Prostate gland (tissue), 2 donors: ENCODE data around the gene SENP3. TPM values are rescaled to one million over a fixed set of nuclear protein-coding genes. Genes with fewer than 3 reads are reported as not detected.

Experiments used
- DNase-seq: peaks from one replicate; pipeline ENCODE4 v3.0.0-alpha.2; 2019; ENCODE audit warnings: low spot score
- H3K27ac ChIP-seq, 2 donors: fragments of 200-600 bp; sonication (generic); 2 replicates each; pipeline ENCODE4 v1.5.1; 2017 to 2019
- H3K27me3 ChIP-seq: fragments of 200-600 bp; sonication (generic); replicated peaks from 2 replicates; pipeline ENCODE4 v1.5.1; 2019; ENCODE audit not compliant: insufficient read depth
- H3K36me3 ChIP-seq, 2 donors: fragments of 200-600 bp; sonication (generic); 1 replicate in 1 of 2; 2 replicates in 1 of 2; pipeline versions ENCODE4 v1.5.1 to v1.8.1; 2017 to 2019
- H3K4me1 ChIP-seq: fragments of 200-600 bp; sonication (generic); replicated peaks from 2 replicates; pipeline ENCODE4 v1.5.1; 2019
- H3K4me3 ChIP-seq, 2 donors: fragments of 200-600 bp; sonication (generic); 2 replicates each; pipeline ENCODE4 v1.5.1; 2017 to 2019
- H3K9me3 ChIP-seq: fragments of 200-600 bp; sonication (generic); 2 replicates; pipeline ENCODE4 v1.5.1; 2017
- POLR2A ChIP-seq: fragments of 450-650 bp; IDR thresholded peaks from one replicate; pipeline ENCODE4 v1.6.1; 2016; ENCODE audit warnings: antibody characterized with exemption, mild to moderate bottlenecking
- POLR2AphosphoS5 ChIP-seq: sonication (generic); formaldehyde crosslinking; IDR thresholded peaks from one replicate; pipeline ENCODE4 v1.6.1; 2017; ENCODE audit warnings: antibody characterized with exemption
- WGBS: methylation state at CpG from one replicate; pipeline ENCODE4 v1.1.5; 2018; 5-methylcytosine and 5-hydroxymethylcytosine counted together
- intact Hi-C: fragments of 100-400 bp; cut with DNase I; formaldehyde crosslinking; loops from one replicate; pipeline ENCODE4 v1.14.2; 2022
- total RNA-seq, 2 donors: library from RNA; depleted of rRNA; stranded (reverse); fragments of >200 nt; gene quantifications; one replicate each; pipeline ENCODE4 v1.1.0, GENCODE V29; 2016
- TF ChIP-seq, protein P1 (sequence below), 4 experiments: fragments of 200-600 bp in 2 of 4; fragments of 450-650 bp in 2 of 4; sonication (generic) in 2 of 4; IDR thresholded peaks; 1 replicate in 3 of 4; 2 replicates in 1 of 4; pipeline ENCODE4 v1.5.1; 2016 to 2019; ENCODE audit warnings: antibody characterized with exemption in 4 of 4, mild to moderate bottlenecking in 2 of 4, moderate library complexity in 2 of 4

The SENP3 gene
- total RNA-seq, 2 donors from 2014 or later = 39.6 to 65.7 TPM

DNA sequence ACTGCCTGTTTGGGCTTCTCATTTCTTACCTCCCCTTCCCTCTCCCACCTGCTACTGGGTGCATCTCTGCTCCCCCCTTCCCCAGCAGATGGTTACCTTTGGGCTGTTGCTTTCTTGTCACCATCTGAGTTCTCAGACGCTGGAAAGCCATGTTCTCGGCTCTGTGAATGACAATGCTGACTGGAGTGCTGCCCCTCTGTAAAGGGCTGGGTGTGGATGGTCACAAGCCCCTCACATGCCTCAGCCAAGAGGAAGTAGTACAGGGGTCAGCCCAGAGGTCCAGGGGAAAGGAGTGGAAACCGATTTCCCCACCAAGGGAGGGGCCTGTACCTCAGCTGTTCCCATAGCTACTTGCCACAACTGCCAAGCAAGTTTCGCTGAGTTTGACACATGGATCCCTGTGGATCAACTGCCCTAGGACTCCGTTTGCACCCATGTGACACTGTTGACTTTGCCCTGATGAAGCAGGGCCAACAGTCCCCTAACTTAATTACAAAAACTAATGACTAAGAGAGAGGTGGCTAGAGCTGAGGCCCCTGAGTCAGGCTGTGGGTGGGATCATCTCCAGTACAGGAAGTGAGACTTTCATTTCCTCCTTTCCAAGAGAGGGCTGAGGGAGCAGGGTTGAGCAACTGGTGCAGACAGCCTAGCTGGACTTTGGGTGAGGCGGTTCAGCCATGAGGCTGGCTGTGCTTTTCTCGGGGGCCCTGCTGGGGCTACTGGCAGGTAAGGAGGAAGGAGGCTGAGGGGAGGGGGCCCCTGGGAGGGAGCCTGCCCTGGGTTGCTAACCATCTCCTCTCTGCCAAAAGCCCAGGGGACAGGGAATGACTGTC, 17.5 kb downstream of the SENP3 start, which contains the start of gene CD68:
Gene CD68 (plus strand): TSS at position 638 of the 833 bp plus-strand sequence. CDS start 40 bp downstream, at position 678.
- intact Hi-C loops = no loop called here
- no peak within 1 kb of the TSS for H3K4me3 ChIP-seq

DNA sequence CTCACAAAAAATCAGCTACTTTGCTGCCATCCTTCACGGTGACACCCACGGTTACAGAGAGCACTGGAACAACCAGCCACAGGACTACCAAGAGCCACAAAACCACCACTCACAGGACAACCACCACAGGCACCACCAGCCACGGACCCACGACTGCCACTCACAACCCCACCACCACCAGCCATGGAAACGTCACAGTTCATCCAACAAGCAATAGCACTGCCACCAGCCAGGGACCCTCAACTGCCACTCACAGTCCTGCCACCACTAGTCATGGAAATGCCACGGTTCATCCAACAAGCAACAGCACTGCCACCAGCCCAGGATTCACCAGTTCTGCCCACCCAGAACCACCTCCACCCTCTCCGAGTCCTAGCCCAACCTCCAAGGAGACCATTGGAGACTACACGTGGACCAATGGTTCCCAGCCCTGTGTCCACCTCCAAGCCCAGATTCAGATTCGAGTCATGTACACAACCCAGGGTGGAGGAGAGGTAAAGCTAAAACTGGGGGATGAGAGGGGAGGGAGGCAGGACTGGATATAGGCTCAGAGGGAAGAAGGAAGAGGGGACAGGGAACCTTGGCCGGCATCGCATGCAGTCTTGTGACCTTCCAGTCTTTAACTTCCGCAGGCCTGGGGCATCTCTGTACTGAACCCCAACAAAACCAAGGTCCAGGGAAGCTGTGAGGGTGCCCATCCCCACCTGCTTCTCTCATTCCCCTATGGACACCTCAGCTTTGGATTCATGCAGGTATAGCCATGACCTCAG, 18.3 kb downstream of the SENP3 start:
- no peak overlapping the region for H3K4me3 ChIP-seq
- no peaks in the 10 kb centered on the region for H3K9me3 ChIP-seq
- WGBS = 71% methylated on average over 12 of the region's 12 CpGs
- no peak for TF ChIP-seq POLR2A
- TF ChIP-seq POLR2AphosphoS5 = no peak
- TF ChIP-seq, protein P1, sequence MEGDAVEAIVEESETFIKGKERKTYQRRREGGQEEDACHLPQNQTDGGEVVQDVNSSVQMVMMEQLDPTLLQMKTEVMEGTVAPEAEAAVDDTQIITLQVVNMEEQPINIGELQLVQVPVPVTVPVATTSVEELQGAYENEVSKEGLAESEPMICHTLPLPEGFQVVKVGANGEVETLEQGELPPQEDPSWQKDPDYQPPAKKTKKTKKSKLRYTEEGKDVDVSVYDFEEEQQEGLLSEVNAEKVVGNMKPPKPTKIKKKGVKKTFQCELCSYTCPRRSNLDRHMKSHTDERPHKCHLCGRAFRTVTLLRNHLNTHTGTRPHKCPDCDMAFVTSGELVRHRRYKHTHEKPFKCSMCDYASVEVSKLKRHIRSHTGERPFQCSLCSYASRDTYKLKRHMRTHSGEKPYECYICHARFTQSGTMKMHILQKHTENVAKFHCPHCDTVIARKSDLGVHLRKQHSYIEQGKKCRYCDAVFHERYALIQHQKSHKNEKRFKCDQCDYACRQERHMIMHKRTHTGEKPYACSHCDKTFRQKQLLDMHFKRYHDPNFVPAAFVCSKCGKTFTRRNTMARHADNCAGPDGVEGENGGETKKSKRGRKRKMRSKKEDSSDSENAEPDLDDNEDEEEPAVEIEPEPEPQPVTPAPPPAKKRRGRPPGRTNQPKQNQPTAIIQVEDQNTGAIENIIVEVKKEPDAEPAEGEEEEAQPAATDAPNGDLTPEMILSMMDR (IDR thresholded peaks at IDR 0.05) = no peak
- H3K36me3 ChIP-seq = peaks cover 24 to 34% of the 10 kb centered on the region in 2 donors
- intact Hi-C loops = no loop called here
- H3K27me3 ChIP-seq = no peaks in the 10 kb centered on the region
- peaks cover 14% of the 10 kb centered on the region for H3K4me1 ChIP-seq
- no peak for DNase-seq
- H3K27ac ChIP-seq = peak overlapping the region; percentile 59 to 71

More for the DNA sequence above, 17.5 kb downstream of the SENP3 start, which contains the start of gene CD68:
- H3K36me3 ChIP-seq = peaks cover 26 to 42% of the 10 kb centered on the region in 2 donors
- peak; percentile 80 for TF ChIP-seq POLR2A
- TF ChIP-seq, protein P1 (IDR thresholded peaks at IDR 0.05) = no peak
- TF ChIP-seq POLR2AphosphoS5 = peak; percentile 49
- no peak for DNase-seq
- H3K27me3 ChIP-seq = no peaks in the 10 kb centered on the region
- 20% methylated on average over 7 of the region's 7 CpGs for WGBS
- peaks cover 14% of the 10 kb centered on the region for H3K4me1 ChIP-seq
- H3K27ac ChIP-seq = peak within 1 kb of the TSS; percentile 59 to 71
- H3K9me3 ChIP-seq = no peaks in the 10 kb centered on the region

DNA sequence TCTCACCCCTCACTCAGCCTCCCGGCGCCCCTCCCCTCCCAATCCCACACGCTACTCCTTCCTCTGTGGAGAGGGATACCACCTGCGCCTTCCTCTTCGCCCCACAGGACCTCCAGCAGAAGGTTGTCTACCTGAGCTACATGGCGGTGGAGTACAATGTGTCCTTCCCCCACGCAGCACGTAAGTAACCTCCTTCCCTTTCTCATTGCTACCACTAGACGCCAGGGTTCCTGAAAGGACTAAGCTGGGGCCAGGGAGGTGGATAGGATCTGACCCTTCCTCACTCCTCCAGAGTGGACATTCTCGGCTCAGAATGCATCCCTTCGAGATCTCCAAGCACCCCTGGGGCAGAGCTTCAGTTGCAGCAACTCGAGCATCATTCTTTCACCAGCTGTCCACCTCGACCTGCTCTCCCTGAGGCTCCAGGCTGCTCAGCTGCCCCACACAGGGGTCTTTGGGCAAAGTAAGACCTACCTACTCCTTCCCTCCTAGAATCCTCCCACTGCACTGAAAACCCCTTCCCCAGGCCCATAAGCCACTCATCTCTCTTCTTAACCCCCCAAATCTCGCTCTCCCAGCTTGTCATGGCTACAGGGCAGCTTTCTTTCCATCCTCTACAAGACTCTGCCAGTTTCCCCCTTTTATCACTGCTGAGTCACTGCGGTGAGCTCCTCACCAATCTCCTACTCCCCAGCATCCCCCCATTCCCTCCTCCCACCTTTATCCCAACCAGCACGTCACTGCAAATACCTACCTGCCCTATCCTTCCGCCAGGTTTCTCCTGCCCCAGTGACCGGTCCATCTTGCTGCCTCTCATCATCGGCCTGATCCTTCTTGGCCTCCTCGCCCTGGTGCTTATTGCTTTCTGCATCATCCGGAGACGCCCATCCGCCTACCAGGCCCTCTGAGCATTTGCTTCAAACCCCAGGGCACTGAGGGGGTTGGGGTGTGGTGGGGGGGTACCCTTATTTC, 19.2 kb downstream of the SENP3 start:
- Histone ChIP-seq H3K36me3 (peaks cover 18 to 26% of the 10 kb centered on the region in 2 donors), H3K4me1 (peaks cover 14% of the 10 kb centered on the region), H3K27ac (peak overlapping the region; percentile 94 to 96), H3K27me3 (no peaks in the 10 kb centered on the region), H3K4me3 (no peak overlapping the region), H3K9me3 (no peaks in the 10 kb centered on the region)
- TF ChIP-seq POLR2AphosphoS5 (no peak), POLR2A (no peak)
- TF ChIP-seq, protein P1 (IDR thresholded peaks at IDR 0.05) = no peak
- 78% methylated on average over 23 of the region's 23 CpGs for WGBS
- intact Hi-C loops = no loop called here
- DNase-seq = no peak

DNA sequence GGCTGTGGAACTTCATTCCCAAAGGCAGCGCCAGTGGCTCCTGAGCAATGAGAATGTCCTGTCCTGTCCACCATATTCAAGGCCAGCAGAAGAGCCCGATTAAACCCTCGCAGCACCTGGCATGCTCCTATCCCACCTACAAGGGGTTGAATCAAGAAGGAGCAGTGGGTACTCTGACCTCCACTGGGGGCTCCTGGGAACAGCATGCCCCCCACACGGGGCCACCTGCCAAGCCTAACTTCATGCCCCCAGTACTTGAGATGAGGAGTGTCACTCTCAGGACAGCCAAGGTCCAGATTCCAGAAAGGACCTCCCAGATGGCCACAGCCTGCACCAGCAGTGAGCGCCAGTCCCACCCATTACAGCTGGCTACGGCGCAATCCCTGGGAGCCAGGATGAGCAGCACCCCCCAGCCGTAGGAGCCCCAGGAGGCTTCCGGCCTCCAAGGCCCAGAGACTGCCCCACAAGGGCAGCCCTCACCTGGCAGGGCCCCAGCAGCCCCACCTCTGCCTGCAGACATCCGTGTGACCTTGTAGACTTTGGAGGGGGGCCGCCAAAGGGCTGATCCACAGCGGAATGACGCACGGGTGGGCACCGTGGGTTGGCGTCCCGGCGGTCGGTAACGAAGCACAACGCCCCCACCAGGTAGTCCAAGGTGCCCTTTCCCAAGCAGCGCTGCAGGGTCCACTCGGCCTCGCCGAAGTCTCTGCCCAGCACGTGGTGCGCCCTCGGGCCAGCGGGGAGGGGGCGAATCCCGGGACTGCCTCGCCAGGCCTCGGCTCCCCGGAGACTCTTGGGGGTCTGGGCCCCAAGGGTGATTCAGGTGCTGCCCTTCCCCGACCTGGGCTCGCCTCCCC, 20.9 kb downstream of the SENP3 start:
- peaks cover 6 to 8% of the 10 kb centered on the region in 2 donors for H3K36me3 ChIP-seq
- no peaks in the 10 kb centered on the region for H3K9me3 ChIP-seq
- intact Hi-C loops = no loop called here
- peak overlapping the region; percentile 94 to 96 for H3K27ac ChIP-seq
- peak overlapping the region; percentile 38 to 60 for H3K4me3 ChIP-seq
- H3K4me1 ChIP-seq = peaks cover 14% of the 10 kb centered on the region
- TF ChIP-seq POLR2AphosphoS5 = no peak
- TF ChIP-seq, protein P1 (IDR thresholded peaks at IDR 0.05) = no peak
- no peak for TF ChIP-seq POLR2A
- H3K27me3 ChIP-seq = no peaks in the 10 kb centered on the region
- DNase-seq = no peak
- 86% methylated on average over 29 of the region's 36 CpGs for WGBS
